ENCODE data around the gene TP53AIP1.
"Not testable (repeated sequence)": the region's sequence is repeated elsewhere in the genome, so short reads cannot be mapped to it uniquely, and the experiment has no call there.

TP53AIP1 gene

DNA sequence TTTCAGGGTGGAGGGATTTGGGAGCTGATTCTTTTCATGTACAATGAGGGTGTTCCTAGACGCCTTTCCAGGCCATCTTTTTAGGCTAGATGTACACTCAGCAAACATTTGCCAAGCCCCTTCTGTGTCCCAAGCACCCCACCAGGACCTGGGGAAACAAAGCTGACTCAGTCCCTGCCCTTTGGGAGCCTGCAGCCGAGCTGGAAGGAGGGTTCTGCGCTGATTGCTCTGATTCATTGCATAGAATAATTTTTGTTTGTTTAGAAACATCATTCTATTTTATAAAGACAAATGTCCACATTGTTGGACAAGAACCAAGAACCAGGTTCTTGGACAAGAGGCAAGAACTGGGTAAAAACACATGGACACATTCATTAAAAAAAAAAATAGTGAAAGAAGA is 16.7 kb downstream of the TP53AIP1 start:
- H3K27ac ChIP-seq, result no peak overlapping the region
- no peak for TF ChIP-seq ZFX (IDR thresholded peaks at IDR 0.05)
- TF ChIP-seq, protein P1, sequence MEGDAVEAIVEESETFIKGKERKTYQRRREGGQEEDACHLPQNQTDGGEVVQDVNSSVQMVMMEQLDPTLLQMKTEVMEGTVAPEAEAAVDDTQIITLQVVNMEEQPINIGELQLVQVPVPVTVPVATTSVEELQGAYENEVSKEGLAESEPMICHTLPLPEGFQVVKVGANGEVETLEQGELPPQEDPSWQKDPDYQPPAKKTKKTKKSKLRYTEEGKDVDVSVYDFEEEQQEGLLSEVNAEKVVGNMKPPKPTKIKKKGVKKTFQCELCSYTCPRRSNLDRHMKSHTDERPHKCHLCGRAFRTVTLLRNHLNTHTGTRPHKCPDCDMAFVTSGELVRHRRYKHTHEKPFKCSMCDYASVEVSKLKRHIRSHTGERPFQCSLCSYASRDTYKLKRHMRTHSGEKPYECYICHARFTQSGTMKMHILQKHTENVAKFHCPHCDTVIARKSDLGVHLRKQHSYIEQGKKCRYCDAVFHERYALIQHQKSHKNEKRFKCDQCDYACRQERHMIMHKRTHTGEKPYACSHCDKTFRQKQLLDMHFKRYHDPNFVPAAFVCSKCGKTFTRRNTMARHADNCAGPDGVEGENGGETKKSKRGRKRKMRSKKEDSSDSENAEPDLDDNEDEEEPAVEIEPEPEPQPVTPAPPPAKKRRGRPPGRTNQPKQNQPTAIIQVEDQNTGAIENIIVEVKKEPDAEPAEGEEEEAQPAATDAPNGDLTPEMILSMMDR (conservative IDR thresholded peaks at IDR 0.05), result no peak

DNA sequence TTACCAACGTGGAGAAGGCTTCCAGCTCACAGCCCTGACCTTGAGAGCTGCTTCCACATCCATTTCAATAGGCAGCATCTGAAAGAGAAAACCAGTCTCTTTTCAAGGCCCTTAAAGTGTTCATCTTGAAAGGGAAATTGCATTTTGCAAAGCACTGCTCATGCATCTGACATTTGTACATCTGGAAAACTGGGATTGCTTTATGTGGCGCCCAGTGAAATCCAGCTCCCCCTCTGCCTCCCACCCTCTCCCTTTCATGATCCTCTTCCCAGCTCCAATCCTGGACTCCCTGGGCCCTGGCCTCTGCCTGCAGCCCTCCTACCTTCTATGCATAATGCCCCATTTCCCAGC is 17.4 kb downstream of the TP53AIP1 start:
- H3K27ac ChIP-seq, result no peak overlapping the region
- TF ChIP-seq, protein P1 (conservative IDR thresholded peaks at IDR 0.05), result no peak
- no peak for TF ChIP-seq ZFX (IDR thresholded peaks at IDR 0.05)

DNA sequence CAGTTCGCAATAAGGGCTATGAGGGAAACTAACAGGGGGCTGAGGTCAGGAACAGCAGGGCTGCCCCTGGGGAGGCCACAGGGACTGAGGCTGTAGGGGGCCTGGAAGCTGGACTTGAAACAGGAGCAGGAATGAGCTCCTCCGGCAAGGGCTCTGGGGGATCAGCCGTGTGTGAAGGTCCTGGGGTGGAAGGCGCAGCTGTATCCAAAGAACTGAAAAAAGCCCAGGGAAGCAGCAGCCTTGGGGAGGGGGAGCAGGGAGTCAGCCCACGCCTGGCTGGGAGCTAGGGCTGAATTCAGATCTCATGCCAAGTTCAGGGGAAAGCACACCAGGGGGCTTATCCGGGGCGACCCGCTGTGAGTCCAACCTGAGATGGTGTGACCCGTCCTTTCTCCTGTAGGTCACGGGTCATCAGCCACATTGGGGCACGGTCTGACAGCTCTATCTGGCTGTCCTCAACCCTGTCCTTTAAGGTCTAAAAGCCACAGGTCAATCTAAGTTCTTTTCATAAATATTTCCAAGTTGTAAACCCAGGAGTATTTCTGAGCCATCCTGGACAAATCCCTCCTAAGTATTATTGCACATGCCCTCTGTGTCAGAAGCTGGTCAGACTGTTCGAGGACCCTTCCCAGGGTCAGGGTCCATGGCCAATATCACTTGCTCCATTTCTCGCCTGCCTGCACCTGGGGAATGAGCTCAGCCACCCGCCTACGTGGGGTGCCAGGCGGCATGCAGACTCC is 18.0 kb downstream of the TP53AIP1 start:
- H3K27ac ChIP-seq, result no peak overlapping the region
- TF ChIP-seq, protein P1 (conservative IDR thresholded peaks at IDR 0.05), result no peak
- no peak for TF ChIP-seq ZFX (IDR thresholded peaks at IDR 0.05)

DNA sequence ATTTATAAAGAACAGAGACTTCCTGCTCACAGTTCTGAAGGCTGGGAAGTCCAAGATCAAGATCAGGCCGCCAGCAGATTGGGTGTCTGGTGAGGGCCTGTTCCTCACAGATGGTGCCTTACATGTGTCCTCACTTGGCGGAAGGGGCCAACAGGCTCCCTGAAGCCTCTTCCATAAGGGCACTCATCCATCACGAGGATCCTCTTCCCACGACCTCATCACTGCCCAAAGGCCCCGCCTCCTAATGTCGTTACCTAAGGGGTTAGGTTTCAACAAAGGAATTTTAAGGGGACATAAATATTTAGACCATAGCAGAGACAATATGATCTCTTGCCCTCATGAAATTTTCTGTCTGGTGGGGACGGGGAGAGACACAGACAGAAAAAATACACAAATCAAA is 18.6 kb downstream of the TP53AIP1 start:
- H3K27ac ChIP-seq, result no peak overlapping the region
- TF ChIP-seq, protein P1 (conservative IDR thresholded peaks at IDR 0.05), result no peak
- TF ChIP-seq ZFX (IDR thresholded peaks at IDR 0.05), result no peak

DNA sequence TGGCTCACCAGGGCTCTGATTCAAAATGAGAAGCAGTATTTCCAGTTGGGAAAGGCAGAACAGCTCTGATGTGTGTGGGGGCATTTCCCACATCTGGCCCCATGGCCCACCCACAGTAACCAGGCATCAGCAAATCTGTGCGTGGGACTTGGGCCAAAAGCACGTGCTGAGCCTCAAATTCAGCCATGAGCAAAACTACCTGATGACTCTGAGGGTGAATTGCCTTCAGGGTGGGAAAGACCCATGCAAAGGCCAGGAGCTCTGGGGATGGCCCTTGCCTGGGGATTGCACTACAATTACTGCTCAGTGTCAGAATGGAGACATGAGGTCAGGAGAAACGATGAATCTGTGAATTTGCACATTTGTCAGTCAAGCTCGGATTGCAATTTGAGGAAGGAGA is 20.9 kb downstream of the TP53AIP1 start:
- no peak overlapping the region for H3K27ac ChIP-seq
- TF ChIP-seq, protein P1 (conservative IDR thresholded peaks at IDR 0.05), result no peak
- no peak for TF ChIP-seq ZFX (IDR thresholded peaks at IDR 0.05)

DNA sequence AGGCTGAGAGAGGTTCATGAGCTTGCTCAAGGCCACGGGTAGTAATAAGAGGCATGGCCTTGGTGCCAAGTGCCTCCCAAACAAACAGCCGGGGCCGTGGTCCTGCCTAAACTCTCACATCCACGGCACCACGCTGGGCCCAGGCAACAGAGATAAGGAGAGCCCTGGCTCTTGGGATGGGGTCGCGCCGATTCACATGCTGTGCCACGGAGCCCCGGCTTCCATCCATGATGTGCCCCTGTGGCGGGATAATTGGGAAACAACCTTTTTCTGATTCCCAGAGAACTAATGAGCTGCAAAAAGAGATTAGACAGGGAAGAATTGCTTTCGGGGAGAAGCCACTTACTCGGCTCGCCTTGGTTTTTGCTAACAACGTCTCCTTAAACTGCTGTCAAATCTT is 22.0 kb downstream of the TP53AIP1 start:
- TF ChIP-seq, protein P1 (conservative IDR thresholded peaks at IDR 0.05), result no peak
- H3K27ac ChIP-seq, result no peak overlapping the region

DNA sequence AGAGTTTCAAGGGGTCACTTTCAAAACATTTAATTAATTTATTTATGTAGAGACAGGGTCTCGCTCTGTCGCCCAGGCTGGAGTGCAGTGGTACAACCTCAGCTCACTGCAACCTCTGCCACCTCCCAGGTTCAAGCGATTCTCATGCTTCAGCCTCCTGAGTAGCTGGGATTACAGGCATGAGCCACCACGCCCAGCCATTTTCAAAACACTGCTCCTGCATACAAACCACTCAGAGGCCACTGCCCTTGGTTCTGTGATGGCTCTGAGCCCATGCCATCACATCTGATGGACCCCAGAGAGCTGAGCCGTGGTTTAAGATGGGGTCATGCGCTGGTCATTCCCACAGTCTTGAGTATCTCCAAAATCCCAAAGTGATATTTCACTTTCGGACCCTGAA is 23.0 kb downstream of the TP53AIP1 start:
- H3K27ac ChIP-seq, result not testable (repeated sequence)

DNA sequence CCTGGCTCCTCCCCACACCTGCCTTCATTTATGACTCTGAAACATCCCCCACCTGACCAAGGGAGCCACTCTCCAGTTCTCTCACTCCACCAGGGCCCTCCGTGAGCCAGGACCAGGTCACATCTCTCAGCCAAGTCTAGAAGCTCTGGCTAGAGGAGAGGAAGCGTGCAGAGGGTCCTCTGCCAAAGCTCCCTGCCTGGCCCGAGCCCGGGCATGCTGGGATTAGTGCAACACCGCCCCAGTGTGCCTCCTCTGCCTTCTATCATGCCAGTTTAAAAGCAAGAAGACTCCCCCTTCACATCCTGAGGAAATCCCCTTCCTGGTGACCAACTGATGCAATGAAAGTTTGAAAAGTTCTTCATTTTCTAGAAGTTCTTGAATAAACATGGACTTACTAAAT is 23.5 kb downstream of the TP53AIP1 start:
- no peak overlapping the region for H3K27ac ChIP-seq
- TF ChIP-seq, protein P1 (conservative IDR thresholded peaks at IDR 0.05), result no peak
- TF ChIP-seq ZFX (IDR thresholded peaks at IDR 0.05), result no peak
